Mononuclear cell (primary cell): ENCODE data around the gene CREB3L4. TPM values are rescaled to one million over a fixed set of nuclear protein-coding genes. Genes with fewer than 3 reads are reported as not detected.

Experiments
- H3K27me3 ChIP-seq: 2 replicates; pipeline ENCODE4 v1.6.0; 2011; ENCODE audit warnings: low read length, control low read depth; ENCODE audit not compliant: insufficient read depth
- H3K4me1 ChIP-seq: 2 replicates; pipeline ENCODE4 v1.5.1; 2011; ENCODE audit warnings: mild to moderate bottlenecking, low read length, control low read depth; ENCODE audit not compliant: insufficient read depth
- H3K4me3 ChIP-seq: 2 replicates; pipeline ENCODE4 v1.5.1; 2011; ENCODE audit warnings: mild to moderate bottlenecking, low read length, moderate library complexity
- H3K9me3 ChIP-seq: 2 replicates; pipeline ENCODE4 v1.5.1; 2011; ENCODE audit warnings: low read depth, mild to moderate bottlenecking, control low read depth, low read length
- total RNA-seq: library from RNA; depleted of rRNA; stranded (reverse); fragments of >200 nt; gene quantifications from one replicate; pipeline ENCODE4 v1.2.3, GENCODE V29; 2012

The CREB3L4 gene
- total RNA-seq, 1 donor: 2.4 TPM

GRCh38 chr1:153945131-153945794, 22.4 kb upstream of the CREB3L4 start:
- Histone ChIP-seq H3K4me1 (peaks cover 52% of the 10 kb centered on the region), H3K27me3 (no peaks in the 10 kb centered on the region), H3K9me3 (no peaks in the 10 kb centered on the region), H3K4me3 (peak overlapping the region; percentile 58)

GRCh38 chr1:153945795-153946621, 21.7 kb upstream of the CREB3L4 start:
- H3K4me3 ChIP-seq: peak overlapping the region; percentile 58

GRCh38 chr1:153946622-153947241, 21.0 kb upstream of the CREB3L4 start, which contains the start of gene DENND4B:
TSS of gene DENND4B (minus strand) at chr1:153946718. CDS start at chr1:153944374, 2,344 bp downstream.
- Histone ChIP-seq H3K9me3 (no peaks in the 10 kb centered on the region), H3K4me3 (peak within 1 kb of the TSS; percentile 58), H3K4me1 (peaks cover 49% of the 10 kb centered on the region), H3K27me3 (no peaks in the 10 kb centered on the region)

More at GRCh38 chr1:153945795-153946621, 21.7 kb upstream of the CREB3L4 start:
- H3K27me3 ChIP-seq: no peaks in the 10 kb centered on the region
- peaks cover 52% of the 10 kb centered on the region for H3K4me1 ChIP-seq
- no peaks in the 10 kb centered on the region for H3K9me3 ChIP-seq

- Histone ChIP-seq H3K4me1 (peaks cover 35% of the 10 kb centered on the region), H3K4me3 (no peak overlapping the region), H3K27me3 (no peaks in the 10 kb centered on the region)
These were observed 16.5 kb upstream of the CREB3L4 start for GRCh38 chr1:153951183-153951582.

GRCh38 chr1:153951801-153952200, 15.9 kb upstream of the CREB3L4 start:
- Histone ChIP-seq H3K9me3 (no peaks in the 10 kb centered on the region), H3K4me1 (peaks cover 38% of the 10 kb centered on the region), H3K4me3 (no peak overlapping the region), H3K27me3 (no peaks in the 10 kb centered on the region)

More at GRCh38 chr1:153951183-153951582, 16.5 kb upstream of the CREB3L4 start:
- no peaks in the 10 kb centered on the region for H3K9me3 ChIP-seq

GRCh38 chr1:153953859-153954365, 13.8 kb upstream of the CREB3L4 start:
- no peak overlapping the region for H3K4me3 ChIP-seq
- peaks cover 36% of the 10 kb centered on the region for H3K4me1 ChIP-seq
- H3K9me3 ChIP-seq: no peaks in the 10 kb centered on the region
- H3K27me3 ChIP-seq: no peaks in the 10 kb centered on the region

GRCh38 chr1:153954826-153955225, 12.9 kb upstream of the CREB3L4 start:
- Histone ChIP-seq H3K9me3 (no peaks in the 10 kb centered on the region), H3K4me1 (peaks cover 40% of the 10 kb centered on the region), H3K27me3 (no peaks in the 10 kb centered on the region), H3K4me3 (no peak overlapping the region)

GRCh38 chr1:153956997-153957715, 10.5 kb upstream of the CREB3L4 start:
- Histone ChIP-seq H3K4me1 (peaks cover 51% of the 10 kb centered on the region), H3K9me3 (no peaks in the 10 kb centered on the region), H3K4me3 (peak overlapping the region; percentile 96), H3K27me3 (no peaks in the 10 kb centered on the region)

- H3K27me3 ChIP-seq: no peaks in the 10 kb centered on the region
- peaks cover 57% of the 10 kb centered on the region for H3K4me1 ChIP-seq
- peak overlapping the region; percentile 96 for H3K4me3 ChIP-seq
- no peaks in the 10 kb centered on the region for H3K9me3 ChIP-seq
These were observed 10.0 kb upstream of the CREB3L4 start for GRCh38 chr1:153957744-153958110.

- peaks cover 60% of the 10 kb centered on the region for H3K4me1 ChIP-seq
- H3K4me3 ChIP-seq: peak within 1 kb of the TSS; percentile 96
- no peaks in the 10 kb centered on the region for H3K27me3 ChIP-seq
- H3K9me3 ChIP-seq: no peaks in the 10 kb centered on the region
These were observed 9.4 kb upstream of the CREB3L4 start, which contains the start of gene CRTC2 for GRCh38 chr1:153958111-153958960. TSS of gene CRTC2 (minus strand) at chr1:153958612. CDS start at chr1:153958497, 115 bp downstream.

GRCh38 chr1:153958961-153959260, 8.8 kb upstream of the CREB3L4 start:
- Histone ChIP-seq H3K4me3 (no peak overlapping the region), H3K4me1 (peaks cover 63% of the 10 kb centered on the region), H3K9me3 (no peaks in the 10 kb centered on the region)

GRCh38 chr1:153959454-153959853, 8.2 kb upstream of the CREB3L4 start:
- Histone ChIP-seq H3K27me3 (no peaks in the 10 kb centered on the region), H3K9me3 (no peaks in the 10 kb centered on the region), H3K4me3 (no peak overlapping the region), H3K4me1 (peaks cover 68% of the 10 kb centered on the region)

More at GRCh38 chr1:153958961-153959260, 8.8 kb upstream of the CREB3L4 start:
- no peaks in the 10 kb centered on the region for H3K27me3 ChIP-seq

- H3K9me3 ChIP-seq: no peaks in the 10 kb centered on the region
- peaks cover 63% of the 10 kb centered on the region for H3K4me1 ChIP-seq
- H3K27me3 ChIP-seq: no peaks in the 10 kb centered on the region
- H3K4me3 ChIP-seq: no peak overlapping the region
These were observed 7.5 kb upstream of the CREB3L4 start for GRCh38 chr1:153960206-153960605.

- H3K4me1 ChIP-seq: peaks cover 62% of the 10 kb centered on the region
- H3K4me3 ChIP-seq: no peak overlapping the region
- no peaks in the 10 kb centered on the region for H3K27me3 ChIP-seq
- no peaks in the 10 kb centered on the region for H3K9me3 ChIP-seq
These were observed 6.3 kb upstream of the CREB3L4 start for GRCh38 chr1:153961421-153961820.
